Right lobe of liver (tissue), 6 donors: ENCODE measurements around the gene MACROD2. TPM values are rescaled to one million over a fixed set of nuclear protein-coding genes. Genes with fewer than 3 reads are reported as not detected.

ENCODE experiments used
- ATAC-seq, 4 donors: fragments of 200-7000 bp; cut with Tn5 transposase; one replicate each; pipeline ENCODE4 v1.9.1; 2020; ENCODE audit warnings: mild to moderate bottlenecking in 4 of 4, moderate library complexity in 4 of 4
- DNase-seq, 3 donors: peaks; one replicate each; pipeline ENCODE4 v3.0.0-alpha.2; 2020
- H3K27ac ChIP-seq, 3 donors: fragments of 200-600 bp; one replicate each; pipeline ENCODE4 v1.8.0; 2022
- H3K27me3 ChIP-seq, 2 donors: fragments of 200-600 bp; one replicate each; pipeline ENCODE4 v1.8.0; 2022
- H3K36me3 ChIP-seq, 4 donors: fragments of 200-600 bp; sonication (generic) in 1 of 4; one replicate each; pipeline versions ENCODE4 v1.5.1 to v1.8.0; 2017 to 2022; ENCODE audit warnings: control low read depth in 1 of 4
- H3K4me1 ChIP-seq, 4 donors: fragments of 200-600 bp; sonication (generic) in 1 of 4; one replicate each; pipeline versions ENCODE4 v1.5.1 to v1.8.0; 2017 to 2022; ENCODE audit warnings: control low read depth in 1 of 4
- H3K4me3 ChIP-seq, 3 donors: fragments of 200-600 bp; one replicate each; pipeline ENCODE4 v1.8.0; 2022
- H3K9me3 ChIP-seq, 4 donors: fragments of 200-600 bp; sonication (generic) in 1 of 4; one replicate each; pipeline versions ENCODE4 v1.5.1 to v1.8.0; 2017 to 2022; ENCODE audit warnings: control low read depth in 1 of 4
- CTCF ChIP-seq, 4 donors: fragments of 200-600 bp in 3 of 4; fragments of 450-650 bp in 1 of 4; IDR thresholded peaks; one replicate each; pipeline versions ENCODE4 v1.5.1 to v1.8.0; 2016 to 2022; ENCODE audit warnings: antibody characterized with exemption in 4 of 4, mild to moderate bottlenecking in 2 of 4
- POLR2A ChIP-seq: fragments of 450-650 bp; IDR thresholded peaks from one replicate; pipeline ENCODE4 v1.6.1; 2017; ENCODE audit warnings: antibody characterized with exemption, mild to moderate bottlenecking
- WGBS: methylation state at CpG from one replicate; pipeline ENCODE4 v1.1.6; 2018; ENCODE audit warnings: low coverage, low lambda C conversion rate; ENCODE audit not compliant: insufficient coverage; ENCODE audit errors: missing lambda C conversion rate; 5-methylcytosine and 5-hydroxymethylcytosine counted together
- intact Hi-C, 2 donors: fragments of 100-400 bp; cut with DNase I; formaldehyde crosslinking; loops; one replicate each; pipeline versions ENCODE4 v1.11.2 to v1.14.1; 2022
- total RNA-seq, 6 experiments: library from RNA; depleted of rRNA in 2 of 6; stranded (reverse); fragments of >200 nt in 2 of 6; fragmentation: NEBNext Ultra II Directional in 3 of 6; extraction: Animal tissue kit (Norgen Biotek cat#: 25700) in 3 of 6; gene quantifications; one replicate each; pipeline versions ENCODE4 v1.1.0 to v1.2.4, GENCODE V29; 2016 to 2023
- donor health status: DM: no; HTN: yes; CAD: no.
- donor health status: DM: no; HTN: no; CAD: no.
- donor health status: DM: no; HTN: no; CAD: no.
- donor health status: DM: no; HTN: yes; CAD: no.
- donor health status: DM: no; HTN: yes; CAD: no.

MACROD2 gene
- total RNA-seq, 6 experiments from 2014 or later, result 1.2 to 5.5 (median 3.3) TPM

GRCh38 chr20:16082051-16082550 lies 2086.8 kb downstream of the MACROD2 start:
- TF ChIP-seq CTCF (IDR thresholded peaks at IDR 0.05) (no peak), POLR2A (no peak)
- Histone ChIP-seq H3K27me3 (no peaks in the 10 kb centered on the region), H3K9me3 (no peaks in the 10 kb centered on the region), H3K27ac (no peak overlapping the region), H3K4me3 (no peak overlapping the region), H3K4me1 (no peaks in the 10 kb centered on the region), H3K36me3 (no peaks in the 10 kb centered on the region)
- DNase-seq (no peak), ATAC-seq (peak in 1 of 4 donors; percentile 36)
- intact Hi-C loops, result no loop called here
- no CpG with 5 or more reads among the region's 2 CpGs for WGBS

GRCh38 chr20:16083639-16084280 lies 2088.4 kb downstream of the MACROD2 start:
- DNase-seq, result no peak
- Histone ChIP-seq H3K9me3 (no peaks in the 10 kb centered on the region), H3K4me3 (no peak overlapping the region), H3K27me3 (no peaks in the 10 kb centered on the region), H3K27ac (no peak overlapping the region), H3K4me1 (no peaks in the 10 kb centered on the region), H3K36me3 (no peaks in the 10 kb centered on the region)
- intact Hi-C loops, result no loop called here
- no peak for ATAC-seq
- TF ChIP-seq CTCF (IDR thresholded peaks at IDR 0.05) (no peak), POLR2A (no peak)

- intact Hi-C loops, result no loop called here
- Histone ChIP-seq H3K9me3 (no peaks in the 10 kb centered on the region), H3K4me1 (peaks cover 0 to 16% (median 4%) of the 10 kb centered on the region in 4 donors), H3K36me3 (no peaks in the 10 kb centered on the region), H3K27ac (no peak overlapping the region), H3K4me3 (no peak overlapping the region), H3K27me3 (no peaks in the 10 kb centered on the region)
- TF ChIP-seq CTCF (IDR thresholded peaks at IDR 0.05) (no peak), POLR2A (no peak)
- ATAC-seq, result no peak
- 71% methylated on average over 1 of the region's 2 CpGs for WGBS
- no peak for DNase-seq
Observed at GRCh38 chr20:16095226-16095625, 2099.9 kb downstream of the MACROD2 start.

GRCh38 chr20:16096756-16097326 lies 2101.5 kb downstream of the MACROD2 start:
- DNase-seq, result no peak
- intact Hi-C loops, result no loop called here
- ATAC-seq, result no peak
- H3K4me1 ChIP-seq, result peaks cover 0 to 29% (median 9%) of the 10 kb centered on the region in 4 donors
- WGBS, result 75% methylated on average over 4 of the region's 4 CpGs
- H3K27me3 ChIP-seq, result no peaks in the 10 kb centered on the region
- H3K27ac ChIP-seq, result no peak overlapping the region
- no peaks in the 10 kb centered on the region for H3K9me3 ChIP-seq
- TF ChIP-seq CTCF (IDR thresholded peaks at IDR 0.05) (no peak), POLR2A (no peak)
- H3K36me3 ChIP-seq, result no peaks in the 10 kb centered on the region
- H3K4me3 ChIP-seq, result no peak overlapping the region
